HG02973 (cell line): ENCODE measurements around the gene DMD.

Source experiments
- ATAC-seq: cut with Tn5 transposase; IDR thresholded peaks from one replicate; pipeline ENCODE4 v1.9.1; 2021; ENCODE audit warnings: moderate library complexity; ENCODE audit not compliant: unreplicated experiment

DMD gene

DNA sequence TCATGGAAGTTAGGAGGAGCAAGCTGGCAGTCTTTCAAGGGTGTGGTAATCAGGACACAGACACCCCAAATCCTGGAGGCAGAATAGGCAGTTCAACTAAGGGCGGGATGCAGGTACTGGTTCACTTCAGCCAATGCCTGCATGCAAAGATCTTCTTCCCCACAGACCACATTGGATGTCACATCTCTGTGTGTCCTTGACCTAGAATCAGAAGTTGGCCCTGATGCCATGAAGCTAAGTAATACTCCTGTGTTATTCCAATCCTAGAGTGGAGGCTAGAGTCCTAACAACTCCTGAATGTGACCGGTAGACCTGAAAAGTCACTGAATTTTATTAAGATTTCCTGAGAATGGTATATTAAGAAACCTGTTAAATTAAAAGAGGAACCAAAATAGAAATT, 165.5 kb downstream of the DMD start:
- ATAC-seq = no peak

DNA sequence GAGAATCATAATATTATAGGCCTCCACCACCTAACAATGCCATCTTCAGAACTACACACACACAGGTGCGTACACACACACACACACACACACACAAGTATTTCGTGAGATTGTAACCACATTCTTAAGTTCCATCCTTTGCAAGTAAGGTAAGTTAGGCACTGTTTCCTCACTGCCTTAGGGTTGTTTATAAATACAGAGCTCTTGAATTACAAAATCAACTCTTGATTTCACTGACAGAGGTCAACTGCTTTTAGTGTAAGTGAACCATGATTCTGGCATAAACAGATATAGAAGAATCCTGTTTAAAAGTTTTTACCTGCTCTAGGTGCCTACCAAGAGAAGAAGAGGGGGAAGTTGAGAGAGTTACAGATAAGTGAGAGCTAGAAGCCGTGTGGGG, 166.1 kb downstream of the DMD start:
- ATAC-seq = no peak

DNA sequence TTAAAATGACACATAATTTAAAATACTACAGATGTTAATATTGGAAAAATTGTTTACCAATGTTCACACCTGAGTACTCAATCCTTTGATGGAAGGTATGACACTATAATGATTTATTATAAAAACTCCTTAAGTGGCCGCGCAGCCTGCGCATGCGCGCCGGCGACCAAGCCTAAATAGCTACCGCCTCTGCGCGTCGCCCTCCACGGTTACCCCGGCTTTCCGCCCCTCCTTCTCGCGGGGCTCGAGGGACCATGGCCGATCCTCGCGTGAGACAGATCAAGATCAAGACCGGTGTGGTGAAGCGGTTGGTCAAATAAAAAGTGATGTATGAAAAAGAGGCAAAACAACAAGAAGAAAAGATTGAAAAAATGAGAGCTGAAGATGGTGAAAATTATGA, 170.2 kb downstream of the DMD start:
- no peak for ATAC-seq

DNA sequence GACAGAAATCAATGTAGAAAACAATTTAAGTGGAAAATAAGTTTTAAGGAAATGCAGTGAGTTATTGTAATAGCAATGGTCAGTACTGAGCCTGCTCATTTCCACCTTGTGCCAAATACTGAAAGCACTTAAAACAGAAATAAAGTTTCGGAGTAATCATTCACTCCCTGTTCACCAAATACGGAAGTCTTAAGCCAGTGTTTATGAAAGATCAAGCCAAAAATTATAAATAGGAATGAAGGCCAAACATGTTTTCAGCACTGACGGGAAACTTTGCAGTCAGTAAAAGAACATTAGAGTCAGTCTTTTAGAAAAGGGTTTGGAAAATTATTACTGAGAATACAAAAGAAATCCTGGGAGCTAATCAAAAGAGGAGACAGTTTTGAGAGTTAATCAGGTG, 178.6 kb downstream of the DMD start:
- no peak for ATAC-seq

DNA sequence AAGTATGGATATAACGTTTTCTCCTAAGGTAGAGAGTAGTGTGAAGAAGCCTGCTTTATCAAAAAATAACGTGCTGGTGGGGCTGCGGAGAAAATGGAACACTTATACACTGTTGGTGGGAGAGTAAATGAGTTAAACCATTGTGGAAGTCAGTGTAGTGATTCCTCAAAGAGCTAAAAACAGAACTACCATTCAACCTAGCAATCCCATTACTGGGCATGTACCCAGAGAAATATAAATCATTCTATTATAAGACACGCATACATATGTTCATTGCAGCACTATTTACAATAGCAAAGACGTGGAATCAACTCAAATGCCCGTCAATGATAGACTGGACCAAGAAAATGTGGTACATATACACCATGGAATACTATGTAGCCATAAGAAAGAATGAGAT, 196.4 kb downstream of the DMD start:
- no peak for ATAC-seq

DNA sequence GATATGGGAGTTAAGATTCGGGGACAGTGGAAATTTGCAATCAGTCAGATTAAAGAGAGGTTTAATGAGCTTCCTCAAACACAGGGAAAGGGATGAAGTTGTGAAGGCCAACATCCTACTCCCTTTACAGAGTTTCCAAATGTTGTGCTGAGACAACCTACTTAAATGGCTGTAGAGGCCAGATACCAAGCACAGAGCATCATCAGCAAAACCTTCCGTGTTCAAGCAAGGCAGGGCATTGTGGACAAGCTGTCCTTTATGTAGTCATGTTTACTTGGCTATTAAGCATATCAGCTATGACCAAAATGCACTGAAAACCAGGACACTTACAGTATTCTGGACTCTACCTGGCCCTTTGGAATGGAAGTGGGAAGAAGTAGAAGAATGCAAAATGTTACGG, 197.3 kb downstream of the DMD start:
- ATAC-seq = no peak

DNA sequence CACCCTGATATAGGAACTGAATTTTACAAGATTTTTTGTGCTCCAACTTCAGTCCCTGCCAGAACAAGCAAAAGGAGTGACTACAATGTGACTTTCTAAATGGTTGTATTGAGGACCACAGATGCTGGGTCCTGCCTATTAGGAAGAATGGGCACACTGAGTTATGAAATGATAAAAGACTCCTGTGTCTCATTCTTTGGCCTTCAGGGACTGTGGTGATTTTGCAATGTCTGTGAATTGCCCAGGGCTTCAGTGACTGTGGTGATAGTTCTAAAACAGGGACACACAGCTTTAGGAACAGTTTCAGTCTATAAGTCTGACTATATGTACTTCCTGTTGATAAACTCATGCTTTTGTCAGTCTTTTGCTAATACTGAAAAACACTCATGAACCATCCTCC, 210.2 kb downstream of the DMD start:
- ATAC-seq = no peak

DNA sequence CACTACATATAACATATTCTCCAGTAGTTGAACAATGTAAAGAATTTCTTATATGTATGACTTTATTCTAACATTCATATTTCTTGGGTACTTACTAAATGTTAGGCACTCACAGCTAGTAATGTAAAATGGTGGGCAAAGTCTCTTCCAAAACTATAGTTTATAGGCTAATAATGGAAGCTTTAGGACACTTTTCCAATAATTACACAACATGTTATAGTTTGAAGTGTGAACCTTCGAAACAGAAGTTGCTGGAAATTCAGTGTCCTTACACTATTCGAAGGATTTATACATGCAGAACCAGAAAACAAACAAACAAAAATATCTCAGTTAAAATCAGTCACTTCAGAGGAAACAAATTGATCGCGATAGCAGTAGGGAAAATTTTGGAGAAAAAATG, 212.6 kb downstream of the DMD start:
- no peak for ATAC-seq

DNA sequence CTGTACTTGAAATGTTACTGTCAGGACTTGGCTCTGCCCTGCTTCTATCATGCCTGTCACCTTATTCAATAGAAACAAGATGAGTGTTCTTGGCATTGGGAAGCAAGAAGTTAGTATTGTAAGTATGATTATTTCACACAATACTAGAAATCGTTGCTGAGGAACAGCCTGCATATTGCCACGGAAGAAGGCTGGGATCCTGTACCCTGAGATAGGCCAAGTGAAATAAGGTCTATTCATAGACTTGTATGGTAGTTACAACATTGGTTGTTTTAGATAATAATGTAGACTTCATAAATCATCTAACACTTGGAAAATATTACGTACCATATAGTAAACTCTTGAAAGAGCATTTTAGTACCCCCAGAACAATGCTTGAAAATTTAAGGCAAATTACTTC, 215.9 kb downstream of the DMD start:
- ATAC-seq = no peak

DNA sequence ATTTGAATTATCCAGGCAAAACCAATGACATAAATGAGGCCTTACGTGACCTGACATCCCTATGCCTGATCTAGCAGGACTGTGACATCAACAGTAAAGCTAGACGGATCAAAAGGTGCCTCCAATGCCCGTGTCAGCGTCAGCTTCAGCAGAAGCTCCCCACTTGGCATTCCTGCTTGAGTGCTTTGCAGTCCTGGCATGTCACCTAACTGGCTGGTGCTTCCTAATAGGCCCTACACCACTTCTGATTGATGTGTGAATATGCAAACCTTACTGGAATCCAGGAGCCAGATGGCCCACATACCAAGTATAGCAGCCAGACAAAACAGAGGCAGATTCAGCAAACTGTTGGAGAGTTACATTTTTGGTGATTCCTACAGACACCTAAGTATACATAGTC, 224.2 kb downstream of the DMD start:
- no peak for ATAC-seq

DNA sequence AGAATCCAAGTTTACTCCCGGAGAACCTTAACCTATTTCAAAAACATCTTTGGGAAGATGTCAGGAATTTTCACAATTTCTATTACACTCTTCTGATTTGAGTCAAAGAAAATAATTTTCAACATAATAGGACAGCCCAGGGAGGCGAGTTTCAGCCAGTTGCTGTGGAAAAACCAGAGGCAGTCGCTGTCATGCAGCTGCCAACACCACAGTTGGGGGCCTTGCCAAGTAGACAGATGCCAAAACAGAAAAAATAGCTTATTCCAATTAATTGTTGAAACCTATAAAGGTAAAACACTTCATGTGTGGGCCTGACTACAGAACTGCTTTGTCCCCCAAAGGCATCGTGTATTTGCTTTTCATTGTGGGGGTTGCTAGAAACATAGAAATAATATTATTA, 225.8 kb downstream of the DMD start:
- no peak for ATAC-seq

DNA sequence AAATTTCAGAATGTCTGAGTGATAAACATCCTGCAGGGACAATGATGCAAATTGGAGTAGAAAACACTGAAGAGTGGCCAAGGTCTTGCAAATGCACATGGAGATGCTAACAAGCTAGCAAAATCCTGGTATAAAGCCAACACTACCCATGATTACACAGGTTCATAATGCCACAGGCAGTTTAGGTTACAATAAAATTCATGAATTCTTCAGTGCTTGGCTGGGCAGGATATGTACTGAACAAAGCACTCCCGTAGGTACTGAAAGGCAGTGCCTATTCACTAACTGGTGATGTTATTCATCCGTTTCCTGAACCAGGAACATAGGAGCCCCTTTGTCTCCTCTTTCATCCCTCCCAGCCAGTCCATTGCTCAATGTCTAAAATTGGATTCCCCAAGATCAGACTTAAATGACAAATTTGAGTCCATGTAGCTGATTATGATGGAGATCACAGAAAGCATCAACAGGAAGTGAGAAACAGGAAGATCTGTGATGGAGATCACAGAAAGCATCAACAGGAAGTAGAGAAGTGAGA, 244.5 kb downstream of the DMD start:
- ATAC-seq = no peak

DNA sequence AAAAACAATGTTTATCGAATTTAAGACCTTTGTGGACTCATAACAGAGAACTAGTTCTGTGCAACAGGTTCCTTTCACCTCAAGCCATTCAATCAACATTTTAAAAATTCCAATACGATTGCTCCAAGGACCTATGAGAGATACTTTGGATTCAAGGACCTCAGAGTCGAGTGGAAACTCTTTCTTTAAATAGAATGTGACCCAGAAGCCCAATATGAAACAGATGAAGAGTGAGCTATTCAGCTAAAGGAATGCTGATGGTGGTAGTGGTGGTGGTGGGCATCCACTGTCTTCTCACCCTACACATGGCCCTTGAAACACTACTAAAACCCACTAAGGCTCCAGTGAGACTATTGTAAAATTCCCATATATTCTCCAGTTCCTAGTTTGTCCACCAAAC, 257.2 kb downstream of the DMD start:
- ATAC-seq = no peak

DNA sequence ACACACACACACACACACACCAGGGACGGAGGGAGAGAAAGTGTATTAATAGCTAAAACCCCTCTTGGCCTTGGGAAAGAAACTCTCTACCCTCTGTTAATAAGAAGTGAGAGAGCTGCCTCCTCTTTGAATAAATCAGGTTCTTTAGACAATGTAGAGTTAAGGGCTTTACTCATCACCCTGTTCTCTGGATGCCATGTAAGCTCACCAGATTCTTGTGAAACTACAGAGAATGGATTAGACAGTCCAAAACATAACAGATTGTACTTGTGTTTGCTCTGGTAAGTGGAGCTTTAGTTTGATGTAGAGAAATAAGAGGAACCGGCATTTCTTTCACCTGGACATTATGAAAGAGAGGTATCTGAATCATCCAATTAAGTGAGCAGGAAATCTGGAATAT, 263.2 kb downstream of the DMD start:
- no peak for ATAC-seq

DNA sequence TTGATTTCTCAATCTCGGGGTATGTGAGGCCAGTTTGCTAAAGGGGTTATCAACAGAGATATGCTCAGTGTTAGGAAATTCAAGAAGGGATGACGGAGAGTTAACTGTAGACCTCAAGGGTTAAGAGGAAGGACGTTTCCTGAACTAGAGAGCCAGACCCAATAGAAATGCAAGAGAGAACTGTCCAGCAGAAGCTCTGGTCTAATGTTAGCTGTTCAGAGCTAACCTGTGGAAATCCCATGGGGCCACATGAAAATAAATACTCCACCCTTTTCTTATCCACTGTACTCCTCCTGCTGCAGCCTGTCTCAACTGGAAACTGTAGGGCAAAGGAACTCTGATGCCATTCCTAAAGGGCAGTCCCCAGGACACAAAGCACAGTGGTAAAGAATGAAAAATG, 274.3 kb downstream of the DMD start:
- no peak for ATAC-seq

DNA sequence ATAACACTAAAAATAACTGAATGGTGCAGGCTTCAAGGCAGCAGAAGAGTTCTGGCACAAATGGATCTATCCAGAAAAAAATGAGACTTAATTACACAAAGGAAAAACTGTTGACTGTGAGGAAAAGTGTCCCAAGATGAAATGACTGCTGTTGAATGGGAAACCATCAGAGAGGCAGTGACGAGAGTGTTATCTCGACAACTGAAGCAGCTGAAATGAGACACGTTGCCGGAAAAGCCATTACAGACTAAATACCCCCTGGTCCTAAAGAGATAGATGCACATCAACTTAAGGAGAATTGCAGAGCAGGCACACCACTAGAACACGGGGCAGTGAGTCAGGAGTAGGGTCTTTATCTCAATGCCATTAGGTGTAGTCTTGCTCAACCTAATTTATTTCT, 277.8 kb downstream of the DMD start:
- ATAC-seq = no peak

DNA sequence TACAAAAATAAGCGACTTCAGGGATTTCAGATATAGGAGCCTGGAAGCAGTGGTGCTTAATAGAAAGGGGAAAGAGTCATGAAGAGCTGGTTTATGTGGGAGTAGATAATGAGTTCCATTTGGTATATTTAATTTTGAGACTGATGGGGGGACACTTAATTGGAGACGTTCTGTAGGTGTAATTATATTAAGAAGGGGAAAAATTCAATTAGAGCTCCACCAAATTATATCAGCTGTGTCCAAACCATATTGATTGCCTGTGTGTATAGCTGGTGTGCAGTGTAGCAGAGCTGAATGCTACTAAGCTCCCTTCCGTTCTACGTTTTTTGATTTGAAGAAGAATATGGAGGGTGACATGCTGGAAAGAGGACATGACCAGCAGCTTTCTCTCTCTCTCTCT, 282.3 kb downstream of the DMD start:
- ATAC-seq = no peak

DNA sequence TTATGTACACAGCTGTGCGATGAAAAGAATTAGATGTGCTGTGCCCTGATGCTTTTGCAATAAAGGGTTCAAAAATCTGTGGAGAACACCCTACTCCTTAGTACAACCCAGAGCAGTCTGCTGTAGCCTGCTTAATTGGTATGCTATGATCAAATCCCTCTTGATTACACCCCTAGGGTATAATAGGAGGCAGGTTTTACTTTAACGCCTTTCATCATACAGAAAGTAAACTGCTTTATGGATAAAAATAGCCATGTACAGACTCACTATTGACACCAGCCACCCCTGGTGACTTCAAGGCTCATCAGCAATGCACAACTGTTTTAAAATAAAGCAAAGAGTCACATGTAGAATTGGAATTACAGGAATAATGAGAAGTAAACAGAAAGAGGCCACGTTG, 315.3 kb downstream of the DMD start:
- ATAC-seq = no peak

DNA sequence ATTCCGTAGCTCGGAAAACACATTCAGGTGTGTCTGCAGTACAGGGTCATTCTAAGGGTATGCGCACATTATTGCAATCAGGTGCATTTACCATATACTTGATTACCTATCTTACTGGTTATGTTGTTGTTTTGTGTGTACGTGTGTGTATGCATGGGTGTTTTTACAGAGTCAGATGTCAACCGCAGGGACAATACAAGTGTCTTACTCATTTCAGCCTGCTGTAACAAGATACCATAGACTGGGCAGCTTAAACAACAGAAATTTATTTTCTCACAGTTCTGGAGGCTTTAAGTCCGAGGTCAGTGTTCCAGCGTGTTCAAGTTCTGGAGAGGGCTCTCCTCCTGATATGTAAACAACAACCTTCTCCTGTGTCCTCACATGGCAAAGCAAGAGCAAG, 316.7 kb downstream of the DMD start:
- ATAC-seq = no peak

DNA sequence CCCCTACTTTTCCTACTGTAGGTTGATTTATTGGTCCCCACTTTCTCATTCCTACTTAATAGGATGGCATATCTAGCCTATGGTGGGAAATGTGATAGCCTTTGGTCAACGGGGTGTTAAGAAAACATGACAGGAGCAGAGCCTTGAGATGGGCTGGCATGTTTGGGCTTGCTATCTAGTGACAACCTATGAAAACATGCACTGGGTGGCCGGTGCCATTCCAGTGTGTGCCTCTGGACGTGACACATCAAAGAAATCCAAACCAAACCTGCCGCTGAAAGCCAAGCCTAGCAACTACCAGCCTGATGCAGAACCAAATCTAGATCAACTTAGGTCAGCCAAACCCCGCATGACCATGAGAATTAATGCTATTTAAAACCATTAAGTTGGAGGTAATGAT, 317.6 kb downstream of the DMD start:
- ATAC-seq = no peak

DNA sequence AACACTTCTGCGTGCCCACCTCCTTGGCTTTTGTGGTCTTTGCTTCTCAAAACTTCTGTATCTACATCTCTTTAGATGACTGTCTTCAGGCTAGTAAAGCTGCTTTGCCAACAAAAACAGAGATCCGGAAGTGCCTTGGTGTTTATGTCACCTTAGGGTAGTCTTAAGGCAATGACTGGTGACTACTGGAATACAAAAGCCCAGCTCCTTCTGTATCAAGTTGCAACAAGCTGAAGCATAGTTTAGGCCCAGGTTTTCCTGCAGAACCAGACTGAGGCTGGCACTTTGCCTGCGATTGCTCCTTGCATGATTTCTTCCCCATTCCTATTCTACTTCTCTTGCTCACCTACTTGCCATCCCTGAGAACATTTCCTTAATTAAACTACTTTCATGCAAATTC, 333.8 kb downstream of the DMD start:
- ATAC-seq = no peak

DNA sequence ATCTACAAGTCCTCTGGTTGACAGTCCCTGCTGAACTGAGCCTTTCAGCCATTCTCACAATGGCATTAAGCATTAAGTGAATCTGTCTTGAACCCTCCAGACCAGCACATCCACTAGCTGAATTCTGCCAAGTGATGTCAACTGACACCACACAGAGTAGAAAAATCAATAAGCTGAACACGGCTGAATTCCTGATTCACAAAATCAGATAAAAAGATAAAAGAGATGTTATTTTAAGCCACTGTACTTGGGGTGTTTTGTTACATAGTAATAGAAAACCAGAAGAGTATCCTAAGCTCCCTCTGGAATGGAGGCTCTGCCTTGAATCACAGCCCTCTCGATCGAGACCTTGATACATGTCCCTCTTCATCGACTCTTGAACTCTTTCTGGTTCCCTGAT, 336.5 kb downstream of the DMD start:
- no peak for ATAC-seq

DNA sequence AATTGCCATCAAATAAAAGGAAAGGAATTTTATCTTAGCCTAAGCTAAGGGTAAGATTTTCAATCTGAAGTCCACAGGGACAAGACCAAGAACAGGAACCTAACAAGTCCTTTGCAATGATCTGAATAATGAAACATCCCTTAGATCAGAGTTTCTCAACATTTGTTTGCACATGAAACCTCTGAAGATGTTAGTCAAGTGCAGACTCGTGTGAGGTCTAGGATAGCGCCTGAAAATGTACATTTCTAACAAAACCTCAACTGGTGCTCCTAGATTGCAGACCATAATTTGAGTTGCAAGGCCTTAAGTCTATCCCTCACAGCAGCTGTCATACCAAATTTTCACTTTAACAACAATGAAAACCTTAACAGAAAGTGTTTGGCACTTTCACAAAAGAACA, 337.6 kb downstream of the DMD start:
- ATAC-seq = no peak

DNA sequence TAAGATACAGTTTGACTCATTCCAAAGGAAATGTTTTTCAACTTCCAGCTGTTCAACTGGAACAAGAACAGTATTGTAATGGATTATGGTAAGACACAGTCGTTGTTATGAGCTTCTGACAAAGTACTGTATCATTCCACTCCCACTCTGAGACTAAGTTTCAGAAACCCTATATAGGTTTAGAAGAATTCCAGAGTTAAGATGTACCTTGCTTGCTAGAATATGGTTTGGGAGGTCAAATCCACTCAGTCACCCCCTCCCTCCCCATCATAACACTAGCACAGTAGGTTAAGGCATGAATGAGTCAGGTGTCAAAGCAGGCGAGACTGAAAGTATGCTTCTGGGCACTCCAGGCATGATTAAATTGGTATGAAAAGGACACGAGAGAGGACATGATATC, 339.7 kb downstream of the DMD start:
- no peak for ATAC-seq
